T-cell (primary cell): ENCODE data around the gene NDUFA7. TPM values are rescaled to one million over a fixed set of nuclear protein-coding genes. Genes with fewer than 3 reads are reported as not detected.
"Not testable (repeated sequence)": the region's sequence is repeated elsewhere in the genome, so short reads cannot be mapped to it uniquely, and the experiment has no call there.

Experiments used
- ATAC-seq, 4 experiments: fragments of 200-7000 bp in 3 of 4; fragments of 150-1000 bp in 1 of 4; cut with Tn5 transposase; replicated peaks in 1 of 4; 1 replicate in 3 of 4; 2 replicates in 1 of 4; pipeline ENCODE4 v1.10.0; 2021; ENCODE audit warnings: moderate library complexity in 3 of 4, mild to moderate bottlenecking in 2 of 4, moderate number of reproducible peaks in 1 of 4
- CTCF ChIA-PET, 2 donors: fragments of 300-600 bp; sonication (Branson Sonifier 250); formaldehyde crosslinking; loops; one replicate each; lab custom pipeline; 2022; ENCODE audit warnings: antibody characterized with exemption in 2 of 2; lab: Charles Lee
- POLR2A ChIA-PET, 2 donors: fragments of 300-600 bp; sonication (Branson Sonifier 250); formaldehyde crosslinking; loops; one replicate each; lab custom pipeline; 2022; ENCODE audit warnings: antibody characterized with exemption in 2 of 2; lab: Charles Lee
- DNase-seq, 35 experiments: peaks; one replicate each; pipeline versions ENCODE4 v3.0.0 to v3.0.0-alpha.2; 2013 to 2023
- H3K27ac ChIP-seq: one replicate; pipeline ENCODE4 v1.5.1; 2013; ENCODE audit warnings: low read length
- H3K27me3 ChIP-seq, 2 experiments: replicated peaks in 1 of 2; 1 replicate in 1 of 2; 2 replicates in 1 of 2; pipeline versions ENCODE4 v1.6.1 to v1.7.0; 2013; ENCODE audit warnings: low read length in 1 of 2, mixed read lengths in 1 of 2; ENCODE audit not compliant: control insufficient read depth in 2 of 2, insufficient read depth in 2 of 2; ENCODE audit errors: extremely low read depth in 1 of 2
- H3K36me3 ChIP-seq, 2 donors: 1 replicate in 1 of 2; 2 replicates in 1 of 2; pipeline versions ENCODE4 v1.6.1 to v1.7.0; 2013; ENCODE audit warnings: low read length in 1 of 2; ENCODE audit not compliant: control insufficient read depth in 2 of 2, insufficient read depth in 1 of 2; ENCODE audit errors: extremely low read depth in 1 of 2
- H3K4me1 ChIP-seq, 2 experiments: 1 replicate in 1 of 2; 2 replicates in 1 of 2; pipeline versions ENCODE4 v1.6.1 to v1.7.0; 2013; ENCODE audit warnings: low read length in 2 of 2, mixed read lengths in 1 of 2; ENCODE audit not compliant: insufficient read depth in 2 of 2, control insufficient read depth in 1 of 2; ENCODE audit errors: extremely low read depth in 1 of 2
- H3K4me3 ChIP-seq, 2 donors: 1 replicate in 1 of 2; 2 replicates in 1 of 2; pipeline versions ENCODE4 v1.5.1 to v1.7.0; 2013; ENCODE audit warnings: mild to moderate bottlenecking in 2 of 2, low read length in 1 of 2, moderate library complexity in 1 of 2; ENCODE audit not compliant: control insufficient read depth in 1 of 2; ENCODE audit errors: extremely low read depth in 1 of 2
- H3K9me3 ChIP-seq: 2 replicates; pipeline ENCODE4 v1.7.0; 2013
- H3K27ac Mint-ChIP-seq, 2 donors: one replicate each; pipeline ENCODE4 v1.8.0; 2020 to 2021; ENCODE audit warnings: mild to moderate bottlenecking in 2 of 2, mixed read lengths in 2 of 2
- H3K27me3 Mint-ChIP-seq, 2 donors: one replicate each; pipeline ENCODE4 v1.8.0; 2021 to 2022; ENCODE audit warnings: mixed read lengths in 2 of 2
- H3K36me3 Mint-ChIP-seq: one replicate; pipeline ENCODE4 v1.8.0; 2021; ENCODE audit warnings: mixed read lengths
- H3K4me1 Mint-ChIP-seq, 3 donors: one replicate each; pipeline ENCODE4 v1.8.0; 2020 to 2022; ENCODE audit warnings: mixed read lengths in 3 of 3, mild to moderate bottlenecking in 1 of 3
- H3K4me3 Mint-ChIP-seq, 3 donors: one replicate each; pipeline ENCODE4 v1.8.0; 2020 to 2022; ENCODE audit warnings: mild to moderate bottlenecking in 3 of 3, mixed read lengths in 3 of 3, moderate library complexity in 3 of 3
- H3K9me3 Mint-ChIP-seq, 3 donors: one replicate each; pipeline ENCODE4 v1.8.0; 2020 to 2022; ENCODE audit warnings: mixed read lengths in 3 of 3
- WGBS: methylation state at CpG from one replicate; pipeline ENCODE4 v1.1.5; 2013; ENCODE audit warnings: missing lambda C conversion rate; ENCODE audit not compliant: insufficient coverage; 5-methylcytosine and 5-hydroxymethylcytosine counted together
- total RNA-seq, 35 experiments: library from RNA in 6 of 35; stranded (reverse) in 6 of 35; fragments of 120-200 nt in 1 of 35; gene quantifications; one replicate each; pipeline versions ENCODE4 v1.2.1 to v1.2.4 and lab custom pipeline; 2013 to 2026

The NDUFA7 gene
- total RNA-seq, 5 donors from 2014 or later (not counting 1 experiment from before 2014, with no cell fraction given), result 24.5 to 44.7 (median 32.8) TPM

- H3K27me3 ChIP-seq, result peaks cover 0 to 55% of the 10 kb centered on the region in 2 experiments
- H3K4me3 ChIP-seq, result no peak overlapping the region
- Mint-ChIP-seq H3K27ac (no peak overlapping the region), H3K4me1 (peaks cover 2 to 5% (median 2%) of the 10 kb centered on the region in 3 donors), H3K36me3 (no peaks in the 10 kb centered on the region), H3K9me3 (no peaks in the 10 kb centered on the region), H3K4me3 (no peak overlapping the region), H3K27me3 (peaks cover 15 to 18% of the 10 kb centered on the region in 2 donors)
- ChIA-PET CTCF (no interaction called here), POLR2A (no interaction called here)
- no peak overlapping the region for H3K27ac ChIP-seq
- ATAC-seq (no peak), DNase-seq (no peak)
- peaks cover 0 to 6% of the 10 kb centered on the region in 2 experiments for H3K4me1 ChIP-seq
- H3K36me3 ChIP-seq, result no peaks in the 10 kb centered on the region
- H3K9me3 ChIP-seq, result no peaks in the 10 kb centered on the region
- WGBS, result 77% methylated on average over 5 of the region's 6 CpGs
Observed at GRCh38 chr19:8355631-8356402, 34.6 kb upstream of the NDUFA7 start.

- not testable (repeated sequence) for H3K27ac Mint-ChIP-seq, ATAC-seq, H3K27ac ChIP-seq, H3K9me3 Mint-ChIP-seq, H3K4me3 Mint-ChIP-seq, H3K36me3 Mint-ChIP-seq, H3K9me3 ChIP-seq, H3K4me1 Mint-ChIP-seq, H3K4me1 ChIP-seq, H3K4me3 ChIP-seq, H3K36me3 ChIP-seq, DNase-seq
- WGBS, result 83% methylated on average over 5 of the region's 5 CpGs
- POLR2A ChIA-PET, result interaction anchor here in 1 of 2 donors (0.7 kb wide), 1 partner anchor 168 kb away, joined by 3 read pairs; no protein-coding TSS in a partner anchor
- H3K27me3 Mint-ChIP-seq, result peaks cover 18 to 25% of the 10 kb centered on the region in 2 donors
- H3K27me3 ChIP-seq, result peaks cover 0 to 40% of the 10 kb centered on the region in 2 experiments
- CTCF ChIA-PET, result interaction anchor here (1.4 to 1.8 kb wide), 3 partner anchors 45 to 289 kb away, joined by 3 to 6 read pairs (median 5); partner anchors contain the start of gene MARCHF2 (in 1 of the 2)
Observed at GRCh38 chr19:8352845-8353244, 31.7 kb upstream of the NDUFA7 start.

- POLR2A ChIA-PET, result interaction anchor here in 1 of 2 donors (0.7 kb wide), 1 partner anchor 168 kb away, joined by 3 read pairs; no protein-coding TSS in a partner anchor
- ATAC-seq, result no peak
Observed at GRCh38 chr19:8352134-8352827, 31.1 kb upstream of the NDUFA7 start.

GRCh38 chr19:8349629-8350372 is 28.6 kb upstream of the NDUFA7 start:
- POLR2A ChIA-PET, H3K36me3 Mint-ChIP-seq, H3K4me1 ChIP-seq, H3K27ac Mint-ChIP-seq, H3K4me1 Mint-ChIP-seq, H3K36me3 ChIP-seq, DNase-seq, ATAC-seq, H3K27ac ChIP-seq, H3K9me3 ChIP-seq, H3K4me3 ChIP-seq, H3K9me3 Mint-ChIP-seq, H3K4me3 Mint-ChIP-seq: not testable (repeated sequence)
- CTCF ChIA-PET, result interaction anchor here in 1 of 2 donors (0.7 kb wide), 1 partner anchor 252 kb away, joined by 4 read pairs; no protein-coding TSS in a partner anchor
- H3K27me3 ChIP-seq, result peaks cover 0 to 40% of the 10 kb centered on the region in 2 experiments
- 83% methylated on average over 2 of the region's 8 CpGs for WGBS
- peaks cover 18 to 28% of the 10 kb centered on the region in 2 donors for H3K27me3 Mint-ChIP-seq

More at GRCh38 chr19:8352134-8352827, 31.1 kb upstream of the NDUFA7 start:
- DNase-seq, result no peak
- Mint-ChIP-seq H3K4me3 (no peak overlapping the region), H3K27ac (no peak overlapping the region), H3K4me1 (peaks cover 2 to 5% (median 2%) of the 10 kb centered on the region in 3 donors), H3K36me3 (no peaks in the 10 kb centered on the region), H3K27me3 (peaks cover 18 to 25% of the 10 kb centered on the region in 2 donors), H3K9me3 (no peaks in the 10 kb centered on the region)
- no peak overlapping the region for H3K27ac ChIP-seq
- H3K36me3 ChIP-seq, result no peaks in the 10 kb centered on the region
- peaks cover 0 to 6% of the 10 kb centered on the region in 2 experiments for H3K4me1 ChIP-seq
- H3K27me3 ChIP-seq, result peaks cover 0 to 40% of the 10 kb centered on the region in 2 experiments
- no peaks in the 10 kb centered on the region for H3K9me3 ChIP-seq
- WGBS, result no CpG with 5 or more reads among the region's 10 CpGs
- no peak overlapping the region for H3K4me3 ChIP-seq
- CTCF ChIA-PET, result interaction anchor here (0.6 to 1.4 kb wide), 3 partner anchors 61 to 241 kb away, joined by 3 to 4 read pairs (median 3); partner anchors contain the start of gene MARCHF2 (in 1 of the 2)

- Mint-ChIP-seq H3K27me3 (peaks cover 0 to 12% of the 10 kb centered on the region in 2 donors), H3K4me1 (peaks cover 0 to 8% (median 5%) of the 10 kb centered on the region in 3 donors), H3K4me3 (peak overlapping the region; percentile 73 to 82 (median 80)), H3K9me3 (no peaks in the 10 kb centered on the region), H3K27ac (no peak overlapping the region), H3K36me3 (no peaks in the 10 kb centered on the region)
- H3K27me3 ChIP-seq, result peaks cover 0 to 28% of the 10 kb centered on the region in 2 experiments
- H3K27ac ChIP-seq, result no peak overlapping the region
- peaks cover 0 to 21% of the 10 kb centered on the region in 2 experiments for H3K4me1 ChIP-seq
- no peaks in the 10 kb centered on the region for H3K36me3 ChIP-seq
- CTCF ChIA-PET, result interaction anchor here in 1 of 2 donors (0.6 kb wide), 1 partner anchor 221 kb away, joined by 3 read pairs; no protein-coding TSS in a partner anchor
- peak in 2 of 4 experiments; percentile 1 to 2 for ATAC-seq
- no peaks in the 10 kb centered on the region for H3K9me3 ChIP-seq
- H3K4me3 ChIP-seq, result peak overlapping the region; percentile 74 to 76
- no CpG with 5 or more reads among the region's 11 CpGs for WGBS
- no peak for DNase-seq
- POLR2A ChIA-PET, result no interaction called here
Observed at GRCh38 chr19:8343483-8343844, 22.3 kb upstream of the NDUFA7 start.
